ENCODE measurements around the gene MISP. TPM values are rescaled to one million over a fixed set of nuclear protein-coding genes. Genes with fewer than 3 reads are reported as not detected.

Gene MISP
- total and polyA plus RNA-seq, 10 of the 15 experiments (the other 5 are each of a cell fraction or from before 2014, with no cell fraction given) = not detected

DNA sequence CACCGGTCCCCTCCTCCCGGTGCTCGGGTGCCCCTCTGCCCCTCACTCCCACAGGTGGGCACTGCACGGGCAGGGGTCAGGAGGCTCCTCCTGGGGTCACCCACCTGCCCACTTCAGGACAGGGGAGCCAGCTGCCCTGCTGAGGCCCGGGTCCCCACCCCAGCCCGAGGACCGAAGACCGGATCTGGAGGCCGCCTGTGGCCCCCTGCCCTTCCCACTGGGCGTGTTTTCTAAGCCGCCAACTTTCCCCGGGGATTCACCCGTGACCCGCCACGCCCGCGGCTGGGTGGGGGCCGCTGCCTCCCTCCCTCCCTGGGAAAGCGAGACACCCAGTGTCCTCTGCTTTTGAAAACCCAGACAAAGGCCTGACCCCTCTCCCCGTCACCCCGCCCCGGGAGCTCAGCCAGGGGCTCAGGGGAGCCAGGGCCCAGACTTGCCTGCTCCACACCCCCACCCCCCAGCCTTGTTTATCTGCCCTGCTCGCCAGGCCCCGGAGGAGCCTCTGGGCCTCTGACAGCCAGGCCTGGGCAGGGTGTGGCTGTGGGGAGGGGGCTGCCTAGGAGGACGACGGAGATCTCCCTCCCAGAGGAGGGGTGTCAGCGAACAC, 40.8 kb upstream of the MISP start (continued):
- no peak for TF ChIP-seq EP300 (IDR thresholded peaks at IDR 0.05; ENCODE audit: borderline replicate concordance in 1 of 2, control insufficient read depth in 1 of 2, low read depth in 2 of 2, low read length in 2 of 2)
- TF ChIP-seq BRCA1 (IDR thresholded peaks at IDR 0.05; ENCODE audit: low read depth, low read length) = no peak
- TF ChIP-seq, protein P1, sequence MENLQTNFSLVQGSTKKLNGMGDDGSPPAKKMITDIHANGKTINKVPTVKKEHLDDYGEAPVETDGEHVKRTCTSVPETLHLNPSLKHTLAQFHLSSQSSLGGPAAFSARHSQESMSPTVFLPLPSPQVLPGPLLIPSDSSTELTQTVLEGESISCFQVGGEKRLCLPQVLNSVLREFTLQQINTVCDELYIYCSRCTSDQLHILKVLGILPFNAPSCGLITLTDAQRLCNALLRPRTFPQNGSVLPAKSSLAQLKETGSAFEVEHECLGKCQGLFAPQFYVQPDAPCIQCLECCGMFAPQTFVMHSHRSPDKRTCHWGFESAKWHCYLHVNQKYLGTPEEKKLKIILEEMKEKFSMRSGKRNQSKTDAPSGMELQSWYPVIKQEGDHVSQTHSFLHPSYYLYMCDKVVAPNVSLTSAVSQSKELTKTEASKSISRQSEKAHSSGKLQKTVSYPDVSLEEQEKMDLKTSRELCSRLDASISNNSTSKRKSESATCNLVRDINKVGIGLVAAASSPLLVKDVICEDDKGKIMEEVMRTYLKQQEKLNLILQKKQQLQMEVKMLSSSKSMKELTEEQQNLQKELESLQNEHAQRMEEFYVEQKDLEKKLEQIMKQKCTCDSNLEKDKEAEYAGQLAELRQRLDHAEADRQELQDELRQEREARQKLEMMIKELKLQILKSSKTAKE (IDR thresholded peaks at IDR 0.05; ENCODE audit: low read depth, poor library complexity, severe bottlenecking) = no peak
- no peak for TF ChIP-seq MTA3 (IDR thresholded peaks at IDR 0.05; ENCODE audit: borderline replicate concordance, low read length)
- no peak for TF ChIP-seq RAD21 (IDR thresholded peaks at IDR 0.05; ENCODE audit: insufficient read depth, low read depth, low read length)
- TF ChIP-seq ESRRA (IDR thresholded peaks at IDR 0.05; ENCODE audit: low read length) = no peak
- no peak for TF ChIP-seq CREB1 (IDR thresholded peaks at IDR 0.05; ENCODE audit: low read depth)
- TF ChIP-seq, protein P2, sequence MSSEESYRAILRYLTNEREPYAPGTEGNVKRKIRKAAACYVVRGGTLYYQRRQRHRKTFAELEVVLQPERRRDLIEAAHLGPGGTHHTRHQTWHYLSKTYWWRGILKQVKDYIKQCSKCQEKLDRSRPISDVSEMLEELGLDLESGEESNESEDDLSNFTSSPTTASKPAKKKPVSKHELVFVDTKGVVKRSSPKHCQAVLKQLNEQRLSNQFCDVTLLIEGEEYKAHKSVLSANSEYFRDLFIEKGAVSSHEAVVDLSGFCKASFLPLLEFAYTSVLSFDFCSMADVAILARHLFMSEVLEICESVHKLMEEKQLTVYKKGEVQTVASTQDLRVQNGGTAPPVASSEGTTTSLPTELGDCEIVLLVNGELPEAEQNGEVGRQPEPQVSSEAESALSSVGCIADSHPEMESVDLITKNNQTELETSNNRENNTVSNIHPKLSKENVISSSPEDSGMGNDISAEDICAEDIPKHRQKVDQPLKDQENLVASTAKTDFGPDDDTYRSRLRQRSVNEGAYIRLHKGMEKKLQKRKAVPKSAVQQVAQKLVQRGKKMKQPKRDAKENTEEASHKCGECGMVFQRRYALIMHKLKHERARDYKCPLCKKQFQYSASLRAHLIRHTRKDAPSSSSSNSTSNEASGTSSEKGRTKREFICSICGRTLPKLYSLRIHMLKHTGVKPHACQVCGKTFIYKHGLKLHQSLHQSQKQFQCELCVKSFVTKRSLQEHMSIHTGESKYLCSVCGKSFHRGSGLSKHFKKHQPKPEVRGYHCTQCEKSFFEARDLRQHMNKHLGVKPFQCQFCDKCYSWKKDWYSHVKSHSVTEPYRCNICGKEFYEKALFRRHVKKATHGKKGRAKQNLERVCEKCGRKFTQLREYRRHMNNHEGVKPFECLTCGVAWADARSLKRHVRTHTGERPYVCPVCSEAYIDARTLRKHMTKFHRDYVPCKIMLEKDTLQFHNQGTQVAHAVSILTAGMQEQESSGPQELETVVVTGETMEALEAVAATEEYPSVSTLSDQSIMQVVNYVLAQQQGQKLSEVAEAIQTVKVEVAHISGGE (CRISPR knock-in tag; IDR thresholded peaks at IDR 0.05) = no peak
- TF ChIP-seq, protein P3, sequence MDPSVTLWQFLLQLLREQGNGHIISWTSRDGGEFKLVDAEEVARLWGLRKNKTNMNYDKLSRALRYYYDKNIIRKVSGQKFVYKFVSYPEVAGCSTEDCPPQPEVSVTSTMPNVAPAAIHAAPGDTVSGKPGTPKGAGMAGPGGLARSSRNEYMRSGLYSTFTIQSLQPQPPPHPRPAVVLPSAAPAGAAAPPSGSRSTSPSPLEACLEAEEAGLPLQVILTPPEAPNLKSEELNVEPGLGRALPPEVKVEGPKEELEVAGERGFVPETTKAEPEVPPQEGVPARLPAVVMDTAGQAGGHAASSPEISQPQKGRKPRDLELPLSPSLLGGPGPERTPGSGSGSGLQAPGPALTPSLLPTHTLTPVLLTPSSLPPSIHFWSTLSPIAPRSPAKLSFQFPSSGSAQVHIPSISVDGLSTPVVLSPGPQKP (IDR thresholded peaks at IDR 0.05; ENCODE audit: low read depth, low read length) = no peak

Measured in GM12878 (cell line).